Endothelial cell (in vitro differentiated cells): ENCODE results near the gene BCOR. TPM values are rescaled to one million over a fixed set of nuclear protein-coding genes. Genes with fewer than 3 reads are reported as not detected.

Experiments used
- DNase-seq: peaks from one replicate; pipeline ENCODE4 v3.0.0; 2021; ENCODE audit warnings: low spot score
- H3K27ac Mint-ChIP-seq: one replicate; pipeline ENCODE4 v1.8.0; 2021; ENCODE audit warnings: mixed read lengths, inconsistent platforms; ENCODE audit not compliant: unreplicated experiment
- H3K27me3 Mint-ChIP-seq: one replicate; pipeline ENCODE4 v1.8.0; 2021; ENCODE audit warnings: mild to moderate bottlenecking, moderate library complexity, mixed read lengths, inconsistent platforms; ENCODE audit not compliant: unreplicated experiment
- H3K36me3 Mint-ChIP-seq: one replicate; pipeline ENCODE4 v1.8.0; 2021; ENCODE audit warnings: mild to moderate bottlenecking, low read depth, mixed read lengths, inconsistent platforms; ENCODE audit not compliant: unreplicated experiment
- H3K4me1 Mint-ChIP-seq: one replicate; pipeline ENCODE4 v1.8.0; 2021; ENCODE audit warnings: mild to moderate bottlenecking, mixed read lengths, inconsistent platforms; ENCODE audit not compliant: unreplicated experiment
- H3K4me3 Mint-ChIP-seq: one replicate; pipeline ENCODE4 v1.8.0; 2021; ENCODE audit warnings: mild to moderate bottlenecking, mixed read lengths, inconsistent platforms; ENCODE audit not compliant: unreplicated experiment
- H3K9me3 Mint-ChIP-seq: one replicate; pipeline ENCODE4 v1.8.0; 2021; ENCODE audit warnings: mixed read lengths, inconsistent platforms; ENCODE audit not compliant: unreplicated experiment
- total RNA-seq: library from RNA; stranded (reverse); fragmentation: NEBNext Ultra II Directional; extraction: Animal tissue kit (Norgen Biotek cat#: 25700); gene quantifications from one replicate; pipeline ENCODE4 v1.2.1, GENCODE V29; 2021; ENCODE audit not compliant: unreplicated experiment
- TF ChIP-seq, protein P1 (sequence below): fragments of 200-600 bp; sonication (generic); IDR thresholded peaks from one replicate; pipeline ENCODE4 v1.5.0; 2021; ENCODE audit warnings: antibody characterized with exemption; ENCODE audit not compliant: unreplicated experiment

The BCOR gene
- total RNA-seq, 1 donor from 2014 or later, result 34.5 TPM

DNA sequence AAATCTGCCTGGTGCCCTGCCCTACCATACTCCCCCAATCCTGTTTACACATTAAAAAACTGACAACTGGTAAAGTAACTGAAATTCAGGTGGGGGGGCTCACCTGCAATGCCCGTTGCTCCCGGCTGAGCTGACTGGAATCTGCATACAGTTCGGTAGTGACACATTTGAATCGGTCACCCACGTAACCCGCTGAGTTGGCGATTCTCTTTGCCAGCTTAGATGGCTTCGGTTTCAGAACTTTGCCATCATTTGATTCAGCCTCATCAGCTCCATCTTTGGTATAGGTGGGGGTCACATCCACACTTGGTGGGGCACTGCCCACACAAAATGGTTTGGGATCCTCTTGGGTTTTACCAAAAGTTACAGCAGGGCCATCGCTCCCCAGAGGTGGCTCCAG lies 25.5 kb downstream of the BCOR start:
- no peaks in the 10 kb centered on the region for H3K27me3 Mint-ChIP-seq
- TF ChIP-seq, protein P1, sequence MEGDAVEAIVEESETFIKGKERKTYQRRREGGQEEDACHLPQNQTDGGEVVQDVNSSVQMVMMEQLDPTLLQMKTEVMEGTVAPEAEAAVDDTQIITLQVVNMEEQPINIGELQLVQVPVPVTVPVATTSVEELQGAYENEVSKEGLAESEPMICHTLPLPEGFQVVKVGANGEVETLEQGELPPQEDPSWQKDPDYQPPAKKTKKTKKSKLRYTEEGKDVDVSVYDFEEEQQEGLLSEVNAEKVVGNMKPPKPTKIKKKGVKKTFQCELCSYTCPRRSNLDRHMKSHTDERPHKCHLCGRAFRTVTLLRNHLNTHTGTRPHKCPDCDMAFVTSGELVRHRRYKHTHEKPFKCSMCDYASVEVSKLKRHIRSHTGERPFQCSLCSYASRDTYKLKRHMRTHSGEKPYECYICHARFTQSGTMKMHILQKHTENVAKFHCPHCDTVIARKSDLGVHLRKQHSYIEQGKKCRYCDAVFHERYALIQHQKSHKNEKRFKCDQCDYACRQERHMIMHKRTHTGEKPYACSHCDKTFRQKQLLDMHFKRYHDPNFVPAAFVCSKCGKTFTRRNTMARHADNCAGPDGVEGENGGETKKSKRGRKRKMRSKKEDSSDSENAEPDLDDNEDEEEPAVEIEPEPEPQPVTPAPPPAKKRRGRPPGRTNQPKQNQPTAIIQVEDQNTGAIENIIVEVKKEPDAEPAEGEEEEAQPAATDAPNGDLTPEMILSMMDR, result no peak
- no peaks in the 10 kb centered on the region for H3K4me1 Mint-ChIP-seq
- H3K27ac Mint-ChIP-seq, result no peak overlapping the region
- H3K36me3 Mint-ChIP-seq, result peaks cover 21% of the 10 kb centered on the region
- no peak overlapping the region for H3K4me3 Mint-ChIP-seq
- no peak for DNase-seq
- H3K9me3 Mint-ChIP-seq, result no peaks in the 10 kb centered on the region

DNA sequence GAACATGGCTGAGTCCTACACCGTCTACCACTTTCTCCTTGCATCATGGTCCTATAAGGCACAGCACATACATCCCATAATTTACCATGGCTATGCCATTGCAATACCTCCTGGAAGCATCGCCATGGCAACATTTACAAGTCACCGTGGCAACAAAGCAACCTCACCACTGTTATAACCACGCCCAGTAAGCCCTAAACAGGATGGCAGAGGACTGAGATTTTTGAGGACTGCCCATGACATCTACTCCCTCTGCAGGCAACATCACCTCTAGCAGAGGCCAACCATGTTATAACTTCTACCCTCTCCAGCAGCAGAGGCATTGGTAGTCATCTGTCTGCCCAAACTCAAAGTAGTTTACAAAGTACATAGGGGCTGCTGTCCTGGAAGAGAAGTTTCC lies 29.7 kb downstream of the BCOR start:
- Mint-ChIP-seq H3K4me3 (no peak overlapping the region), H3K36me3 (peaks cover 21% of the 10 kb centered on the region), H3K27me3 (peaks cover 2% of the 10 kb centered on the region), H3K27ac (no peak overlapping the region), H3K4me1 (peaks cover 16% of the 10 kb centered on the region), H3K9me3 (no peaks in the 10 kb centered on the region)
- TF ChIP-seq, protein P1, result no peak
- no peak for DNase-seq

DNA sequence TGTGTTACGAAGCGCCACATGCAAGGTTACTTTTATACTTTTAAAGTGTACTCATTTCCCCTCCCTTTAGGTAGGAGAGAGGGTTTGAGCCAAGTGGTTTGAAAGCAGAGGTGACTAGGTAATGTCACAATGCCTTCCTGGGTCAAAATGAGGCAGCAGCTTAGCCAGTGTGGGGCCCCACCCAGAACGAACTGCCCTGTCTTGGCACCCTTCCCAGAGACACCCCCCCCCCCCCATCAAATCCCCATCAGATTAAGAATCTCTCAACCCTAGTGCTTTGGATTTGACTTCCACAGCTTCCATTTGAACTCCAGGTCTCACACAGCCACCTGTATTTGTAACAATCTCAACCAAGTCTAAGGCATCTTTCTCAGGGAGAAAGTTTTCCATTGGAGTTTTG lies 31.1 kb downstream of the BCOR start:
- no peaks in the 10 kb centered on the region for H3K9me3 Mint-ChIP-seq
- TF ChIP-seq, protein P1, result no peak
- H3K27me3 Mint-ChIP-seq, result peaks cover 2% of the 10 kb centered on the region
- no peak for DNase-seq
- no peak overlapping the region for H3K4me3 Mint-ChIP-seq
- peaks cover 21% of the 10 kb centered on the region for H3K36me3 Mint-ChIP-seq
- H3K4me1 Mint-ChIP-seq, result peaks cover 19% of the 10 kb centered on the region
- H3K27ac Mint-ChIP-seq, result no peak overlapping the region

DNA sequence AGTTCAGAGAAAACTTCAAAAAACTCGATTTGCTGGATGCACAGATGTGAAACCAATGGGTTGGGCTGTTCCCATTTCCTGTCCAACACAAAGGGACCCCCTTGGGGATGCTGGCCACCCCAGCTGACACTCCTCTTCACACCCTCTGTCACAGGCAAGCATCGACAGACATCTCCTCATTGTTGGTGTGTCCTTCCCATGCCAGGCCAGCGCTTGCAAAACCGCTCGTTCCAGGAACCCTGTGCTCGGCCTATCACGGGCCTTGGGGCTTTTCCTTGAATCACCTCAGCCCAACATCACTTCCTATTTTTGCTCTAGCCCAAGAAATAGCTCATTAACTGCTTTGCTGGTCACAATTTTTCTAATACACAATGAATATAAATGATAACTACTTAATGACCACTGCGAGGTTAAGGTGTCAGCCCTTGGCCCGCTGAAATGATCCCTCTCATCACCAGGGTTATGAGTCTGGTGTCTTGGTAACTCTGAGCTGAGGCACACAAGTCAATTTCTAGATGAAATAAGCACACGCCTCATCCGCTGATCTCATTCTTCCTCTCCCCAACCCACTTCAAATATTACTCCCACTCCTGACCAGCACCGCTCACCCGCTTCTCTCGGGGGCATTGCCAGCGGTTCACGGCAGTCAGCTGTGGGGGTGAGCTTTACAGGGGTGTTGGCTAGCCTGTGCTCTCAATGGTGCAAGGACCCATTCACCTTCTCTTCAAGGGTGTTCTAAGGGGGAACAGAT lies 32.3 kb downstream of the BCOR start:
- Mint-ChIP-seq H3K27me3 (peaks cover 4% of the 10 kb centered on the region), H3K4me3 (no peak overlapping the region), H3K36me3 (peaks cover 20% of the 10 kb centered on the region), H3K9me3 (no peaks in the 10 kb centered on the region), H3K27ac (no peak overlapping the region), H3K4me1 (peaks cover 22% of the 10 kb centered on the region)
- TF ChIP-seq, protein P1, result no peak
- DNase-seq, result no peak

DNA sequence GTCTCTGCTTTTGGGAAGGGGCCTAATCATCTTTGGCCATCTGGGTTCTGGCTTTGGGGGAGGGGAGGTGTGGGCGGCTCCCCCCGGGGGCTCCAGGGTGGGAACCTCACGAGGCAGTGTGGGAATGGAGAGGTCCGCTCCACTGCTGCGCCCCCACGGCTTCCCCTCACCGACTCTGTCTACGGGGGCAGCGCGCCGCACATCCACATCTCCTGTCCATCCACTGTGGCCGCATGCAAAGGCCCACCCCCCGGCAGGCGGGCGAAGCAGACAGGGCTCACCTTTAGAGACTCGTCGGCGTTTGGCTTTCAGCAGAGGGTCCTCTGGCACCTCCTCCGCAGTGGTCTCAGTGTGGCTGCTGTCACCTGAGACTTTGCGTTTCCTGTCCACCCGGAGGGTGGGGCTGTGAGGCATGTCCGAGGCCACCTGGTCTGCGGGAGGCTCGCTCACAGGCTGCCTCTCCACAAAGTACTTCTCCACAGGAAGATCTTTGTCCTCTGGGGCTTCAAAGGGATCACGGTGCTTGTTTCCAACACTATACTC lies 33.6 kb downstream of the BCOR start:
- H3K4me3 Mint-ChIP-seq, result no peak overlapping the region
- no peak overlapping the region for H3K27ac Mint-ChIP-seq
- H3K36me3 Mint-ChIP-seq, result peaks cover 13% of the 10 kb centered on the region
- peaks cover 22% of the 10 kb centered on the region for H3K4me1 Mint-ChIP-seq
- no peak for DNase-seq
- TF ChIP-seq, protein P1, result no peak
- peaks cover 4% of the 10 kb centered on the region for H3K27me3 Mint-ChIP-seq
- H3K9me3 Mint-ChIP-seq, result no peaks in the 10 kb centered on the region
